HG02571 (cell line): ENCODE data around the gene ANGPTL8.

Experiments used
- ATAC-seq: cut with Tn5 transposase; IDR thresholded peaks from one replicate; pipeline ENCODE4 v1.9.1; 2021; ENCODE audit warnings: mild to moderate bottlenecking, moderate library complexity; ENCODE audit not compliant: unreplicated experiment

The ANGPTL8 gene

DNA sequence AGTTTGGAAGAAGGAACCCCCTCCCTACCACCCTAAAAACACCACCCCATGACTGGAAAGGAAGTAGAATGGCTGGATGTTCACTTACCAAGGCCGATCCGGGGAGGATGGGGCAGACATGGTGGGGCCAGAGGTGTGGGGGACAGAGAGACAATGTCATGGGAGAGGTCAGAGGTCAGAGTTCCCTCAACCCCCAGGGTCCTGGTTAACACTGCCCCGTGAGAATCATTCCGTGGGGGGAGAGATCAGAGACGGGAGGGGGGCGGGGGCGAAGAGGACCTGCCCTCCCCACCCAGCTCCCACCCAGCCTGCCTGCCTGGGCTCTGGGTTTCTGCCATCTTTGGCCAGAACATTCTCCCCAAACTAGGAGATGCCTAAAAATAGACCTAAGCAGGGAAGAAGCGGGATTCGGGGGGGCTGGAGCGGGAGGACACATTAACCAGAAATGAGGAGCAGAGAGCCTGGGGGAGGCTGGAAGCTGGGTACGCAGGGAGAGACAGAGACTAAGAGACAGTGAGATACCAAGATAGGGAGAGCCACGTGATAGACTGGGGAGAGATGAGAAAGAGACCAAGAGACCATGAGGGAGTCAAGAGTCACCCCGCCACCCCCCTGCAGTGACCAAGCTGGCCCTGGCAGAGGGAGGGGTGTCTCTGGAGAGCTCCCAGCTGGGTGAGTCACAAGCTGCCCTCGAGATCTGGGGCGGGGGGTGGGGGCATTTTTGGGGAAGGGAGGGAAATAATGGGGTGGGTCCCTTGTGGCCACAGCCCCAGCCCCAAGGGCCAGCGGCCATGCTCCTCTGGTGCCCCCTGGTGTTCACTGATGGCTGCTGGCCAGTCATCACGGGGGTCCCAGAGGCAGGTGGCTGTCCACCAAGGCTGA lies 36.0 kb upstream of the ANGPTL8 start:
- ATAC-seq, result no peak

DNA sequence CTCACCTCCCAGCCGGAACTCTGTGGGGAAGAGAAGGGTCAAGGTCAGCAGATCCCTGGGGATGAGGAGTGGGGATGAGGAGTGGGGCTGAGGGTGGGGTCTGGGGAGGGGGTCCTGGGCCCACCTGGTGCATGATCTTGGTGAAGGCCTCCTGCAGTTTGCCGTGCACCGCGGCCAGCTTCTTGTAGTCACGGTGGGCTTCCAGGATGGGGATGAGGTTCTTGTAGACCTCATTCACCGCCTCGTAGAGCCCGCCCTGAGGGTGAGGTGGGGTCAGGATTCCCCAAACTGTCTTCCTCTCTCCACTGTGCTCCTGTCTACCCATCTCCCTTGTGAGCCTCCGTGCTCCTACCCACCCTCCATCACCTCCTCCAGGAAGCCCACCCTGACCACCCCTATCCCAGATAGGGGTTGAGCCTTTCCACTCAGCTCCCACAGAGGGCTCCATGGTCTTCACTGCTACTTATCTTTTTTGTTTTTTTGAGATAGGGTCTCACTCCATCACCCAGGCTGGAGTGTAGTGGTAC lies 35.3 kb upstream of the ANGPTL8 start:
- ATAC-seq, result no peak

DNA sequence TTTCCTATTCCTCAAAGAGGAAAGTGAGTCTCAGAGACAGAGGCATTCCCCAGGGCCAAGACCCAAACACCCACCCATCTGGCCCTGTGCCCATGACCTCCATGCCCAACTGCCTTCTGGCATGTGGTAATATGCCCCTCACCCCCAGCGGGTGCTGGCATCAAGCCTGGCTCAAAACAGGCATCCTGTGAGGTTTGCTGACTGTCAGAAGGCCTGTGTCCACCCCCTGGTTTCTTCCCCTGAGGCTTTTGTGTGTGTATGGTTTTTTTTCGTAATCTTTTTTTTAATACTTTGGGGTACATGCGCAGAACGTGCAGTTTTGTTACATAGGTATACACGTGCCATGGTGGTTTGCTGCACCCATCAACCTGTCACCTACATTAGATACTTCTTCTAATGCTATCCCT lies 34.5 kb upstream of the ANGPTL8 start:
- no peak for ATAC-seq

DNA sequence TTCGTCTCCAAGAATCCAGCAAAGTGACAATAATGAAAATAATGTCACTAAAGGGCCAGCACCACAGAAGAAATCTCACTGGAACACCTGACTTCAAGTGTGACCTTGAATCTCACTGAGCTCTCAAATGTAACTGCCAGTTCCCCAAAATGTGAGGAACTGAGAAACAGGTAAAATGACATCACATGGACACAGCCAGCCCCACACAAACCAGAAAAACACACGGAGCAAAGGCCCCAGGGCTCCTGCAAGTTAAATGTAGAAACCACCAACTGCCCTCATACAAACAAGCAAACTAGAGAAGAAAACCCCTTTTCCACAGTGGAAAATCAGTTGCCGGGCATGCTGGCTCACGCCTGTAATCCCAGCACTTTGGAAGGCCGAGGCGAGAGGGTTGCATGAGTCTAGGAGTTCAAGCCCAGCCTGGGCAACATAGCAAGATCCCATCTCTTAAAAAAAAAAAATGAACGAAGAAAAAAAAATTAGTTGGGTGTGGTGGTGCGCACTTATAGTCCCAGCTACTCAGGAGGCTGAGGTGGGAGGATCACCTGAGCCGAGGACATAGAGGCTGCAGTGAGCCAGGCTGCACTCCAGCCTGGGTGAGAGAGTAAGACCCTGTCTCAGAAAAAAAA lies 33.4 kb upstream of the ANGPTL8 start:
- no peak for ATAC-seq

DNA sequence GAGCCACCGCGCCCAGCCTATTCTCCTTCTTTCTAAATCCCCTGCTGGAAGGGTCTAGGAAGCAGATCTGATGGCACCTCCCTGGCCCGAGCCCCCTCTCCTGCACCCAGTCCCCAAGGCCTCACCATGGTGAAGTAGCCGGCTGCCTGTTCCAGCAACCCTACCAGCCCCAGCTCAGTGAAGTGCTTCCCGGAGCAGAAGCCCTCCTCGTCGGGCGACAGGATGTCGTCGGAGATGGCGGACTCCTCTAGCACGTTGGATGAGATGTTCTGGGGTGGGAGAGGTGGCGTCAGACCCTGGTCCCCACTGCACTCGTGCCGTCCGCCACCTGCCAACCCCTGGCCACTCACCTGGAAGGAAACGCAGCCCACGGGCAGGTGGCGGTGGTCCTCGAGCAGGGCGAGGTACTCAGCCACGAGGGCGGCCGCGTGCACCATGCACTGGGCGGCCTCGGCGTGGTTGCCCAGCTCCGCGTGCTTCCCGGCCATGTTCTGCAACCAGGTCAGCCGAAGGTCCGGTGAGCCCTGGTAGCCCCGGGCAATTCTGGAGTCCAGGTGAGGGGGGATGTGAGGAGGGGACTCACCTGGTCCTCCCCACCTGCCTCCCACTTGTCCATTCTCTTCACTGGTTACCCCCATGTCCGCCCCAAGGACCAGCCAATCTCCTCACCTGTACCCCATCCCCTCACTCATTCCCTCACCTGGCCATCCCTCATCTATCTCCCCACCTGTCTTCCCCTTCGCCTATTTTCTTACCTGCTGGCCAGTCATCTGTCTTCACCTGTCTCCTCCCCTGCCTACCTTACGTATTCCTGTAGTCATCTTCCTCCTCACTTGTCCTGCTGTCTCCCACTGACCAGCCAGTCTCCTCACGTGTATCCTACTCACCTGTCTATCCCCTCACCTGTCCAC lies 30.6 kb upstream of the ANGPTL8 start:
- ATAC-seq, result no peak

DNA sequence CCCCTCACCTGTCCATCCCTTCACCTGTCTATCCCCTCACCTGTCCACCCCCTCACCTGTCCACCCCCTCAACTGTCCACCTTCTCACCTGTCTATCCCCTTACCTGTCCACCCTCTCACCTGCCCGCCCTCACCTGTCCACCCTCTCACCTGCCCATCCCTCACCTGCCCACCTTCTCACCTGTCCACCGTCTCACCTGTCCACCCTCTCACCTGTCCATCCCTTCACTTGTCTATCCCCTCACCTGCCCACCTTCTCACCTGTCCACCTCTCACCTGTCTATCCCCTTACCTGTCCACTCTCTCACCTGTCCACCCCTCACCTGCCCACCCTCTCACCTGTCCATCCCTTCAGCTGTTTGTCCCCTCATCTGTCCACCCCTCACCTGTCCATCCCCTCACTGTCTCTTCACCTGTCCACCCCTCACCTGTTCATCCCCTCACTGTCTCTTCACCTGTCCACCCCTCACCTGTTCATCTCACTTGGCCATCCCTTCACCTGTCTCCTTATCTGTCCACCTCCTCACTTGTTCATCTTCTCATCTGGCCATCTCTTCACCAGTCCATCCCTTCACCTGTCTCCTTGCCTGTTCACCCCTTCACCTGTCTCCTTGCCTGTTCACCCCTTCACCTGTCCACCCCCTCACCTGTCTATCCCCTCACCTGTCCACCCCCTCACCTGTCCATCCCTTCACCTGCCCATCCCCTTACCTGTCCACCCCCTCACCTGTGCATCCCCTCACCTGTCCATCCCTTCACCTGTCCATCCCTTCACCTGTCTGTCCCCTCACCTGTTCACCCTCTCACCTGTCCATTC lies 29.4 kb upstream of the ANGPTL8 start:
- ATAC-seq, result no peak

DNA sequence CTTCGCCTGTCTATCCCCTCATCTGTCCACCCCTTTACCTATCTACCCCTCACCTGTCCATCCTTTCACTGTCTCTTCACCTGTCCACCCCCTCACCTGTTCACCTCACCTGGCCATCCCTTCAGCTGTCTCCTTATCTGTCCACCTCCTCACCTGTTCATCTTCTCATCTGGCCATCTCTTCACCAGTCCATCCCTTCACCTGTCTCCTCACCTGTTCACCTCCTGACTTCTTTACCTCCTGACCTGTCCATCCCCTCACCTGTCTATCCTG lies 28.8 kb upstream of the ANGPTL8 start:
- ATAC-seq, result no peak

DNA sequence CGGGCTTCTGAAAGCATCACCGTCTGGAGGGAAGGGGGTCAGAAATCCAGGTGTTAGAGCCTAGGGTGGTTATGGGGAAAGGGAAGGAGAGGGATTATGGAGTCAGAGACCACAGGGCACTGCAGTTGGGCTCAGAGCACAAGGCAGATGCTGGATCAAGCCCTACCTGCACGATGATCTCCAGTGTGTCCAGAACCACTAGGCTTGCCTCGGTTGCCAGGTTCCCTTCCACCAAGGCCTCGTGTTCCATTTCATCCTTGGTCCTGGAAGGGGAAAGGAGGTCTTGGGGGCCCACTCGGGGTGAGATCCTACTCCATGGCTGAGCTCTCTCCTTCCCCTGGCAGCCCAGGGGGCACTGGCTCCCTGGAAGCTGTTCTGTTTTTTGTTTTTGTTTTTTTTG lies 25.0 kb upstream of the ANGPTL8 start:
- no peak for ATAC-seq

DNA sequence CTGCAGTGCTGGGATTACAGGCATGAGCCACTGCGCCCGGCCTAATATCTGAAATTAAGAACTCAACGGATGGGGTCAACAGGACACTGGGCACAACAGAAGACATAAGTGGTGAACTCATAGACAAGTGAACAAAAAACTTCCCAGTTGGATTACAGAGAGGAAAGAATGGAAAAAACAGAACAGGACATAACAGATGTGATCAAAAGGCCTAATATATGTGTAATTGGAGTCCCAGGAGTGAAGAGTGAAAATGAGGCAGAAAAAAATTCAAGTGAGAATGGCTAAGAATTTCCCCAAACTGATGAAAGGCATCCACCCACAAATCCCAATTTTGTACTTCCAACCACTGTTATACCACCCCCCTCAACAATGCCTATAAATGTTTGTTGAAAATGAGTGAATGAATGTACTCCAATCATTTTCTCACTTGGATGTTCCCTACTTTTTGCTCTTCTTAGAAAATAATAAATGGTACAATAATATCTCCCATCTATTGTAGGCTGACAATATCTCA lies 18.3 kb upstream of the ANGPTL8 start:
- no peak for ATAC-seq

DNA sequence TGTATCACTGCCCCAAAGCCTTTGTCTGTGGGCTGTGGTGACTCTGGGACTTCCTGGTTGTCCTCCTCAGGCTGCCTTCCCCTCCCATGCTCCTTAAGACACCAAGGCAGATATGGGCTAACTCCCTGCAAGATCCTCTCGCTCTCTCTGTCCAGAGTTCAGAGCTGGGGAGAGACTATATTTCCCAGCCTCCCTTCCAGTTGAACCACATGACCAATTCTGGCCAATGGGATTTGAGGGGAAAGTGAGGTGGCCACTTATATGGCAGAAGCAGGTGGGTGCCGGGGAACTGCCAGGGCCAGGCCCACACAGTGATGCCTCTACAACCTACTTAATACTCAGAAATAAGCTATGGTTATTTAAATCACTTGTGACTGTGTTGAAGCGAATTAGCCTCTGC lies 16.2 kb upstream of the ANGPTL8 start:
- no peak for ATAC-seq

DNA sequence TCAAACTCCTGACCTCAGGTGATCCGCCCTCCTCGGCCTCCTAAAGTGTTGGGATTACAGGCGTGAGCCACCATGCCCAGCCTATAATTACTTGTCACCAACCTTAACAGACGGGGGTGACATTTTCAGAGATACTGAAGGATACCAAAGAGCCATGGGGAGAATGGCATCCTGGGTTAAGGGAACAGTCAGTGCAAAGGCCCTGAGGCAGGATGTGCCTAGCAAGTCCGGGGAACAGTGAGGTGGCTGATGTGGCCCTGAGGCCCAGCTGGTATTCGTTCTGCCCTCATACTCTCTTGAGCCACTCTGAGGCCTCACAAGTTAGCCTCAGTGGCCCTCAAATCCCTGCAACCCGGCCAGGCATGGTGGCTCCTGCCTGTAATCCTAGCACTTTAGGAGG lies 15.0 kb upstream of the ANGPTL8 start:
- ATAC-seq, result no peak

DNA sequence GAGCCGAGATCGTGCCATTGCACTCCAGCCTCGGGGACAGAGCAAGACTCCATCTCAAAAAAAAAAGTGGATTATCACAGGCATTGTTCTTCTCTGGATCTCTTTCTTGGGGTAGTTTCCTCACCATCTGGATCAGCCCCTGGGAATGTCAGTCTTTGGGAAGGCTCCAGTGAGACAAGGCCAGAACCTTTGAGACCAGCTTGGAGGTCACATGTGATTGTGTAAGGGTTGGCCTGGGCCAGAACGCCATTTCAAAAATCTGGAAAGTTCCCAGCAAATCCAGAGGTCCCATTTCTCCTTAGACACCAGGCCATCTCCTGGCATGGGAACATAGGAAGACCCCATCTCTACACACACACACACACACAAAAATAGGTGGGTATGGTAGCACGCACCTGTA lies 14.2 kb upstream of the ANGPTL8 start:
- no peak for ATAC-seq

DNA sequence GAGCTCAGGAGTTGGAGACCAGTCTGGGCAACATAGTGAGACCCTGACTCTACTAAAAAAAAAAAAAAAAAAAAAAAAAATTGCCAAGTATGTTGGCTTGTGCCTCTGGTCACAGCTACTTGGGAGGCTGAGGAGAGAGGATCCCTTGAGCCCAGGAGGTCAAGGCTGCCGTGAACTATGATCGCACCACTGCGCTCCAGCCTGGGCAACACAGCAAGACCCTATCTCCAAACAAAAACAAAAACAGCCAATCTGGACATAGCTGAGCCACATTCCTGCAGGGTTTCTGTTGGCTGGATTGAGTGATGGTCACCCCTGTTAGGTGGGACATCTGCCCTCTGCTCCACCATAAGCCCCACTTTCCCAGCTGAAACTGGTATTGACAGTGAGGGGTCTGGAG lies 13.6 kb upstream of the ANGPTL8 start:
- no peak for ATAC-seq

DNA sequence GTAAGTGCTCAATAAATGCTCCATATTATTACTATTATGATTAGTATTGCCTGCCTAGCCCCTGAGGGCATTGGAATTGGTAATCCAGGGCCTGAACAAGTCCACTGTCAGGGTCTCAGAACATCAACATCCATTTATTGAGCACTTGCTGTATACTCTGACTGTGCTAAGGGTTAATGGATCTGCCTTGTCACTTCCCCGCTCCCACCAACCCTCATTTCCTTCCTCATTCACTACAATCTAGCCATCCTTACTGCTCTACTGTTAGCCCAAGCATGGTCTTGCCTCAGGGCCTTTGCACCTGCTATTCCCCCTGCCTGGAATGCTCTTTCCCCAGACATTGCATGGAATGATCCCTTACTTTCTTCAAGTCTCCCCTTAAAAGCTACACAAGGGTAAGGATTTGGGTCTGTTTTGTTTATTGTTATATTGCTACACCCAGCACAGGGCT lies 12.7 kb upstream of the ANGPTL8 start:
- no peak for ATAC-seq

DNA sequence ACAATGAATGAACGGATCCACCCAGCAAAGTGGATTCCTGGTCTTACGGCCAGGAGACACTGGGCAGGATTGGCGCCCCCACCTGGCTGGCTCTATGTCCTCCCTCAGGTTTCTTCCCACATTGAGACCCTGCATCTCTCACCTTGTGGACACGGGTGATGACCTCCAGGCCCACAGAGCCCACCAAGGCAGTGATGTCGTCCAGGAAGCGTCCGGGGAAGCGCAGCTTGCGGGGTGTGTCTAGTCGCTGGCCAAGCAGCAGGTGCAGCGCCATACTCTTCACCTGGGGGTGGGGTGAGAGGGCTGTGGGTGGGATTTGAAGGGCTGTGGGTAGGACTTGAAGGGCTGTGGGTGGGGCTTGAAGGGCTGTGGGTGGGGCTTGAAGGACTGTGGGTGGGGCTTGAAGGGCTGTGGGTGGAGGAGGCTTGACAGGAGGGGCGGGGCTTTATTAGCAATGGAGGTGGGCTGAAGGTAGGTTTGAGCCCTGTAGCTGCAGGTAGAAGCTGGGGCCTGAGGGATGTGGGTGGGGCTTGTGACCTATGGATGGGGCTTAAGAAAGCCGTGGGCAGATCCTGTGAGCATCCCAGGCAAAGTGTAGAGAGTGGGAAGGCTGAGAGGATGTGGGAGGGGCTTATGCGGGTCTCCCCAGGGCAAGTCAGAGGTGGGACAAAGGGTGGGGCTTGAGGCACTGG lies 12.1 kb upstream of the ANGPTL8 start:
- no peak for ATAC-seq

DNA sequence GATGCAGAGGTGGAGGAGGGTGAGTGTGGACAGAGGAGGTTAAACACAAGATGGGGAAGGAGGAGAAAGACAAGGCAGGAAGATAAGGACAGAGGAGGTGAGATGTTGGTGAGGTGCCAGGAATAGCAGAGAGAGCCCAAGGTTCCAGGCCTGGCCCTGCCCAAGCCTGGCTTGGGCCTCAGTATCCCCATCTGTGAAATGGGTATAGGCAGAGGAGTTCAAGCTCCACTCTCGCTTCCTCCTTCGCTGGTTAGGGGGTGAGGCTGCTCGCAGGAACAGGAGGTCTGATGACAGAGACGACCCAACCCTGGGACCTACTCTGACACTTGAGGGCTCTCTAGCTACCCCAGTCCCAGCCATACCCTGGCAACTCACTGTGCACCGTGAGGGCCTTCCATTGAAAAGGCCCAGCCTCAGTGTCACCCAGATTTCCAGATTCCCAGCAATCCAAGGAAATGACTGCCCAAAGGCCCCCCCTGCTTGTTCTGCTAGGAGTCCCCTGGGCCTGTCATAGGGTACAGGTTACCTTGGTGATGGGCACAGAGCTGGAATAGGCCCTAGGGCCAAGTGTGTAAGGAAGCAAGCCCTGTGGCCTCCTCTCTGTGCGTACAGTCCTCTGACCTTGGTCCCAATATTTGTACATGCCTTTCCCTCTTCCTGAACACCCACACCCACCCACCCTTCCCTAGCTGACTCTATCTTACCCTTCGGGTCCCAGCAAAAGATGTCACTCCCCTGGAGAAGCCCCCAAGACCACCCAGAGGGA lies 8.6 kb upstream of the ANGPTL8 start:
- ATAC-seq, result no peak

DNA sequence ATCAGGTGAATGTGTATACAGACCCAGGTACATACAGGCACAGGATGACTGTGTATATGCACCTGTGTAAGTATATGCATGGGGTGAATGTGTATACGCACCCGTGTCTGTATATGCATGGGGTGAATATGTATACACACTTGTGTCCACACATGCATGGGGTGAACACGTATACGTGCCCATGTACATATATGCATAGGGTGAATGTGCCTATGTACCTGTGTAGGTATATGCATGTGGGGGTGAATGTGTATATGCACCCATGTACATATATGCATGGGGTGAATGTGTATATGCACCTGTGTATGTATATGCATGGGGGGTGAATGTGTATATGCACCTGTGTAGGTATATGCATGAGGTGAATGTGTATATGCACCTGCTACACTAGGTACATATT lies 6.9 kb upstream of the ANGPTL8 start:
- ATAC-seq, result no peak

DNA sequence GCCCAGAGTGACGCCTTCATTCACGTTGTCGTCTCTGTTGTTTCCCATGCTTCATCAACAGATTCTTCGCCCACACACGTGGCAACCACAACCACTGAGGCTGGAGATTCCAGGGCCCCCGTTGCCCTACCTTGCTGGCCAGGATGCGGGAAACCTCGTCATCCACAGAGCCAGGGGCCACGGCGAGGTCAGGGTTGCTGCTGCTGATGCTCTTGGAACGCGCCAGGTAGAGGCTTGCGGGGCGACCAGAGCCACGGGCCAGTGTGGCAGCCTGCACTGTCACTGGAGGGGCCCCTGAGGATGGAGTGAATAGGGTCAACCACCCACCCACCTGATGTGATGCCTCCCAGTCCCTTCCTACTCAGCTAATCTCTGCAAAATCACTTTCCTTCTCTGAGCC lies 6.3 kb upstream of the ANGPTL8 start:
- no peak for ATAC-seq

DNA sequence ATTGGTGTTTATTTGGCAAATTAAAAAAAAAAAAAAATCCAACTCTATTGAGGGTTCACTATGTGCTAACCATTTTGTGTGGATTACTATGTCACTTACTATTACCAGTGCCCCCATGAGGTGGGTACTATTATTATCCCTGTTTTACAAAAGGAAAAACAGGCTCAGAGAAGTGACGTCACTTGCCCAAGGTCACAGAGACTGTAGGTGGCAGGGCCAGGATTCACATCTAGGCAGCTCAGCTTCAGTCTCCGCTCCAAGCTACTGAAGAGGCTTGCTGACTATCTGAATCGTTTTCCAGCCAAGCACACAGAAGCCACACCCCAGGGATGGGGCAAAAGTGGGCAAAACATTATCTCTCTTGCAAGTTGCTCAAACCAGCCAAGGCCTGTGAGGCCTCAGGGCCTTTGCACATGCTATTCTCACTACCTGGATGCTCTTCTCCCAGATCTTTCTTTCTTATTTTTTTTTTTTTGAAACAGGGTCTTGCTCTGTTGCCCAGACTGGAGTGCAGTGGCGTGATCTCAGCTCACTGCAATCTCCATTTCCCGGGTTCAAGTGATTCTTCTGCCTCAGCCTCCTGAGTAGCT lies 4.8 kb upstream of the ANGPTL8 start:
- ATAC-seq, result no peak
